GM23338 (cell line): Measurements from ENCODE around the gene RCBTB2. TPM values are rescaled to one million over a fixed set of nuclear protein-coding genes. Genes with fewer than 3 reads are reported as not detected.

ENCODE experiments used
- ATAC-seq: fragments of 200-7000 bp; cut with Tn5 transposase; 3 replicates; pipeline ENCODE4 v1.9.1; 2020
- DNase-seq: peaks from one replicate; pipeline ENCODE4 v3.0.0-alpha.2; 2015; ENCODE audit warnings: low spot score
- H2AFZ ChIP-seq: fragments of 200-600 bp; sonication (generic); 2 replicates; pipeline ENCODE4 v1.8.0; 2016; ENCODE audit warnings: antibody characterized with exemption, mild to moderate bottlenecking, moderate library complexity
- H3F3A ChIP-seq: fragments of 200-600 bp; sonication (generic); replicated peaks from 2 replicates; pipeline ENCODE4 v1.8.0; 2017; ENCODE audit warnings: antibody characterized with exemption, mixed run types, low read depth
- H3K27ac ChIP-seq: fragments of 200-600 bp; sonication (generic); 2 replicates; pipeline ENCODE4 v1.6.1; 2016; ENCODE audit warnings: low read depth
- H3K27me3 ChIP-seq: fragments of 200-600 bp; sonication (generic); 2 replicates; pipeline ENCODE4 v1.8.0; 2016; ENCODE audit warnings: mild to moderate bottlenecking, mixed run types, moderate library complexity; ENCODE audit not compliant: insufficient read depth
- H3K36me3 ChIP-seq: fragments of 200-600 bp; sonication (generic); 2 replicates; pipeline ENCODE4 v1.8.0; 2016; ENCODE audit warnings: mild to moderate bottlenecking; ENCODE audit not compliant: insufficient read depth
- H3K4me1 ChIP-seq: fragments of 200-600 bp; sonication (generic); 2 replicates; pipeline ENCODE4 v1.8.0; 2016; ENCODE audit warnings: mild to moderate bottlenecking, moderate library complexity; ENCODE audit not compliant: insufficient read depth
- H3K4me2 ChIP-seq: fragments of 200-600 bp; sonication (generic); 2 replicates; pipeline ENCODE4 v1.7.1; 2017; ENCODE audit warnings: mixed run types
- H3K4me3 ChIP-seq: fragments of 200-600 bp; sonication (generic); 2 replicates; pipeline ENCODE4 v1.6.1; 2016; ENCODE audit warnings: mixed run types
- H3K79me2 ChIP-seq: fragments of 200-600 bp; sonication (generic); replicated peaks from 2 replicates; pipeline ENCODE4 v1.8.0; 2017; ENCODE audit warnings: mild to moderate bottlenecking; ENCODE audit not compliant: insufficient read depth
- H3K9me2 ChIP-seq: fragments of 200-600 bp; sonication (generic); 2 replicates; pipeline ENCODE4 v1.8.0; 2017; ENCODE audit not compliant: insufficient read depth
- H4K20me1 ChIP-seq: fragments of 200-600 bp; sonication (generic); replicated peaks from 2 replicates; pipeline ENCODE4 v1.8.0; 2017; ENCODE audit warnings: mild to moderate bottlenecking; ENCODE audit not compliant: insufficient read depth
- H3K27ac Mint-ChIP-seq: 2 replicates; pipeline ENCODE4 v1.8.0; 2020; ENCODE audit warnings: inconsistent platforms, mild to moderate bottlenecking, moderate library complexity, mixed read lengths
- H3K27me3 Mint-ChIP-seq: 3 replicates; pipeline ENCODE4 v1.8.0; 2022; ENCODE audit warnings: low read depth, mild to moderate bottlenecking, moderate library complexity, mixed read lengths, inconsistent platforms; ENCODE audit not compliant: insufficient read depth, poor library complexity
- H3K36me3 Mint-ChIP-seq: 3 replicates; pipeline ENCODE4 v1.8.0; 2021; ENCODE audit warnings: low read depth, mild to moderate bottlenecking, inconsistent platforms, moderate library complexity, mixed read lengths
- H3K4me1 Mint-ChIP-seq: 3 replicates; pipeline ENCODE4 v1.8.0; 2020; ENCODE audit warnings: mild to moderate bottlenecking, inconsistent platforms, mixed read lengths
- H3K4me3 Mint-ChIP-seq: 3 replicates; pipeline ENCODE4 v1.8.0; 2021; ENCODE audit warnings: moderate library complexity, mild to moderate bottlenecking, inconsistent platforms, mixed read lengths
- H3K9me3 Mint-ChIP-seq: 3 replicates; pipeline ENCODE4 v1.8.0; 2020; ENCODE audit warnings: moderate library complexity, mild to moderate bottlenecking, inconsistent platforms, mixed read lengths
- CREB1 ChIP-seq: fragments of 250-450 bp; sonication (Bioruptor Pico); IDR thresholded peaks from 2 replicates; pipeline ENCODE4 v1.5.0; 2020; ENCODE audit warnings: low read depth, mild to moderate bottlenecking, moderate library complexity
- EZH2 ChIP-seq: fragments of 200-600 bp; sonication (generic); IDR thresholded peaks from one replicate; pipeline ENCODE4 v1.8.0; 2017; ENCODE audit warnings: antibody characterized with exemption, mild to moderate bottlenecking, low read depth; ENCODE audit not compliant: unreplicated experiment
- EZH2phosphoT487 ChIP-seq: fragments of 200-600 bp; sonication (generic); IDR thresholded peaks from one replicate; pipeline ENCODE4 v1.8.1; 2018; ENCODE audit warnings: antibody characterized with exemption; ENCODE audit not compliant: unreplicated experiment
- JUNB ChIP-seq: IDR thresholded peaks from one replicate; pipeline ENCODE4 v1.6.1; 2016; ENCODE audit warnings: antibody characterized with exemption; ENCODE audit not compliant: unreplicated experiment
- NANOG ChIP-seq: IDR thresholded peaks from 2 replicates; pipeline ENCODE4 v1.6.1; 2016; ENCODE audit warnings: antibody characterized with exemption, borderline replicate concordance
- POLR2AphosphoS5 ChIP-seq: IDR thresholded peaks from 2 replicates; pipeline ENCODE4 v1.6.1; 2016; ENCODE audit warnings: antibody characterized with exemption, low read depth
- STAT1 ChIP-seq: IDR thresholded peaks from one replicate; pipeline ENCODE4 v1.6.1; 2016; ENCODE audit warnings: antibody characterized with exemption; ENCODE audit not compliant: unreplicated experiment
- ZNF114 ChIP-seq: fragments of 250-450 bp; sonication (Bioruptor Pico); IDR thresholded peaks from 2 replicates; pipeline ENCODE4 v1.5.0; 2020; ENCODE audit warnings: mild to moderate bottlenecking, moderate library complexity
- ZNF331 ChIP-seq: fragments of 250-450 bp; sonication (Bioruptor Pico); IDR thresholded peaks from 2 replicates; pipeline ENCODE4 v1.5.0; 2020; ENCODE audit warnings: low read depth, mild to moderate bottlenecking, moderate library complexity
- polyA plus RNA-seq: library from polyadenylated mRNA; unstranded; fragments of >200 nt; fragmentation: Nextera tagmentation; extraction: Ambion mirVana; gene quantifications from 2 replicates; pipeline ENCODE4 v1.2.1, GENCODE V29; 2016
- total RNA-seq: library from RNA; depleted of rRNA; stranded (reverse); fragments of >200 nt; shearing (Covaris generic); gene quantifications from 2 replicates; pipeline ENCODE4 v1.2.3, GENCODE V29; 2014
- TF ChIP-seq, protein P1 (sequence below), 2 experiments: fragments of 200-600 bp in 1 of 2; sonication (generic) in 1 of 2; conservative IDR thresholded peaks; 2 replicates each; pipeline versions ENCODE4 v1.5.1 to v1.6.1; 2016 to 2017; ENCODE audit warnings: antibody characterized with exemption in 2 of 2, low read depth in 2 of 2, mild to moderate bottlenecking in 2 of 2, moderate library complexity in 1 of 2
- TF ChIP-seq, protein P2 (sequence below): fragments of 250-450 bp; sonication (Bioruptor Pico); IDR thresholded peaks from 2 replicates; pipeline ENCODE4 v1.5.0; 2020; ENCODE audit warnings: mild to moderate bottlenecking, moderate library complexity
- TF ChIP-seq, protein P3 (sequence below): IDR thresholded peaks from one replicate; pipeline ENCODE4 v1.6.1; 2018; ENCODE audit warnings: antibody characterized with exemption; ENCODE audit not compliant: unreplicated experiment
- TF ChIP-seq, protein P4 (sequence below): IDR thresholded peaks from 2 replicates; pipeline ENCODE4 v1.6.1; 2016; ENCODE audit warnings: antibody characterized with exemption

Gene RCBTB2
- total and polyA plus RNA-seq, 2 experiments from 2014 or later, result 8.1 to 20.8 TPM

DNA sequence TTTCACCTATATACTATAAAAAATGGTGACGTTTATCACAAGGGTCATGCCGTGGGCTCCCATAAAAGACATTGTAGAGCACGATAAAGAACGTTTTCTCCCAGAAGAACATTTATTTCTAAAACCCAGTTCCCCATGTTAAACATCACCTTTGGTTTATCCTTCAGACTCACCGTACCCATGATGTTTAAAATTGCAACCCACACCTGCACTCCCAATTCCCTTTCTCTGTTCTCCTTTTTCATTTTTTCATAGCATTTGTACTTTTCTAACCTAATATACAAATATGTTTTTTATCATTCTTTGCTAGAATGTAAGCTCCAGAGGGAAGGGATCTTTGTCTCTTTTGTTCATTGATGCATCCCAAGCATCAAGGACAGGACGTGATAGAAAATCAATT, 2.0 kb downstream of the RCBTB2 start:
- peaks cover 3% of the 10 kb centered on the region; the same call in 1 of the 3 replicates for H3K9me3 Mint-ChIP-seq
- H3K4me1 Mint-ChIP-seq, result peaks cover 13% of the 10 kb centered on the region
- no peaks in the 10 kb centered on the region for H3K36me3 ChIP-seq
- H3K79me2 ChIP-seq, result peaks cover 45% of the 10 kb centered on the region
- no peak overlapping the region for H3K4me2 ChIP-seq
- H3K9me2 ChIP-seq, result 0 out of 2 replicates have a peak, but pooled peaks cover 6% of the 10 kb centered on the region
- peaks cover 11% of the 10 kb centered on the region for H3K4me1 ChIP-seq
- no peak overlapping the region for H3K27ac Mint-ChIP-seq
- H3K4me3 ChIP-seq, result no peak overlapping the region
- 0 out of 2 replicates have a peak, but pooled peaks cover 3% of the 10 kb centered on the region for H3F3A ChIP-seq
- ATAC-seq, result no peak
- DNase-seq, result no peak
- H2AFZ ChIP-seq, result no peak overlapping the region
- H4K20me1 ChIP-seq, result no peaks in the 10 kb centered on the region
- no peak for TF ChIP-seq ZNF114 (CRISPR knock-in tag)
- TF ChIP-seq EZH2phosphoT487, result no peak
- TF ChIP-seq, protein P1, sequence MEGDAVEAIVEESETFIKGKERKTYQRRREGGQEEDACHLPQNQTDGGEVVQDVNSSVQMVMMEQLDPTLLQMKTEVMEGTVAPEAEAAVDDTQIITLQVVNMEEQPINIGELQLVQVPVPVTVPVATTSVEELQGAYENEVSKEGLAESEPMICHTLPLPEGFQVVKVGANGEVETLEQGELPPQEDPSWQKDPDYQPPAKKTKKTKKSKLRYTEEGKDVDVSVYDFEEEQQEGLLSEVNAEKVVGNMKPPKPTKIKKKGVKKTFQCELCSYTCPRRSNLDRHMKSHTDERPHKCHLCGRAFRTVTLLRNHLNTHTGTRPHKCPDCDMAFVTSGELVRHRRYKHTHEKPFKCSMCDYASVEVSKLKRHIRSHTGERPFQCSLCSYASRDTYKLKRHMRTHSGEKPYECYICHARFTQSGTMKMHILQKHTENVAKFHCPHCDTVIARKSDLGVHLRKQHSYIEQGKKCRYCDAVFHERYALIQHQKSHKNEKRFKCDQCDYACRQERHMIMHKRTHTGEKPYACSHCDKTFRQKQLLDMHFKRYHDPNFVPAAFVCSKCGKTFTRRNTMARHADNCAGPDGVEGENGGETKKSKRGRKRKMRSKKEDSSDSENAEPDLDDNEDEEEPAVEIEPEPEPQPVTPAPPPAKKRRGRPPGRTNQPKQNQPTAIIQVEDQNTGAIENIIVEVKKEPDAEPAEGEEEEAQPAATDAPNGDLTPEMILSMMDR (conservative IDR thresholded peaks at IDR 0.05; ENCODE audit: low read depth in 2 of 2), result no peak
- no peak for TF ChIP-seq POLR2AphosphoS5
- no peak for TF ChIP-seq JUNB
- TF ChIP-seq, protein P2, sequence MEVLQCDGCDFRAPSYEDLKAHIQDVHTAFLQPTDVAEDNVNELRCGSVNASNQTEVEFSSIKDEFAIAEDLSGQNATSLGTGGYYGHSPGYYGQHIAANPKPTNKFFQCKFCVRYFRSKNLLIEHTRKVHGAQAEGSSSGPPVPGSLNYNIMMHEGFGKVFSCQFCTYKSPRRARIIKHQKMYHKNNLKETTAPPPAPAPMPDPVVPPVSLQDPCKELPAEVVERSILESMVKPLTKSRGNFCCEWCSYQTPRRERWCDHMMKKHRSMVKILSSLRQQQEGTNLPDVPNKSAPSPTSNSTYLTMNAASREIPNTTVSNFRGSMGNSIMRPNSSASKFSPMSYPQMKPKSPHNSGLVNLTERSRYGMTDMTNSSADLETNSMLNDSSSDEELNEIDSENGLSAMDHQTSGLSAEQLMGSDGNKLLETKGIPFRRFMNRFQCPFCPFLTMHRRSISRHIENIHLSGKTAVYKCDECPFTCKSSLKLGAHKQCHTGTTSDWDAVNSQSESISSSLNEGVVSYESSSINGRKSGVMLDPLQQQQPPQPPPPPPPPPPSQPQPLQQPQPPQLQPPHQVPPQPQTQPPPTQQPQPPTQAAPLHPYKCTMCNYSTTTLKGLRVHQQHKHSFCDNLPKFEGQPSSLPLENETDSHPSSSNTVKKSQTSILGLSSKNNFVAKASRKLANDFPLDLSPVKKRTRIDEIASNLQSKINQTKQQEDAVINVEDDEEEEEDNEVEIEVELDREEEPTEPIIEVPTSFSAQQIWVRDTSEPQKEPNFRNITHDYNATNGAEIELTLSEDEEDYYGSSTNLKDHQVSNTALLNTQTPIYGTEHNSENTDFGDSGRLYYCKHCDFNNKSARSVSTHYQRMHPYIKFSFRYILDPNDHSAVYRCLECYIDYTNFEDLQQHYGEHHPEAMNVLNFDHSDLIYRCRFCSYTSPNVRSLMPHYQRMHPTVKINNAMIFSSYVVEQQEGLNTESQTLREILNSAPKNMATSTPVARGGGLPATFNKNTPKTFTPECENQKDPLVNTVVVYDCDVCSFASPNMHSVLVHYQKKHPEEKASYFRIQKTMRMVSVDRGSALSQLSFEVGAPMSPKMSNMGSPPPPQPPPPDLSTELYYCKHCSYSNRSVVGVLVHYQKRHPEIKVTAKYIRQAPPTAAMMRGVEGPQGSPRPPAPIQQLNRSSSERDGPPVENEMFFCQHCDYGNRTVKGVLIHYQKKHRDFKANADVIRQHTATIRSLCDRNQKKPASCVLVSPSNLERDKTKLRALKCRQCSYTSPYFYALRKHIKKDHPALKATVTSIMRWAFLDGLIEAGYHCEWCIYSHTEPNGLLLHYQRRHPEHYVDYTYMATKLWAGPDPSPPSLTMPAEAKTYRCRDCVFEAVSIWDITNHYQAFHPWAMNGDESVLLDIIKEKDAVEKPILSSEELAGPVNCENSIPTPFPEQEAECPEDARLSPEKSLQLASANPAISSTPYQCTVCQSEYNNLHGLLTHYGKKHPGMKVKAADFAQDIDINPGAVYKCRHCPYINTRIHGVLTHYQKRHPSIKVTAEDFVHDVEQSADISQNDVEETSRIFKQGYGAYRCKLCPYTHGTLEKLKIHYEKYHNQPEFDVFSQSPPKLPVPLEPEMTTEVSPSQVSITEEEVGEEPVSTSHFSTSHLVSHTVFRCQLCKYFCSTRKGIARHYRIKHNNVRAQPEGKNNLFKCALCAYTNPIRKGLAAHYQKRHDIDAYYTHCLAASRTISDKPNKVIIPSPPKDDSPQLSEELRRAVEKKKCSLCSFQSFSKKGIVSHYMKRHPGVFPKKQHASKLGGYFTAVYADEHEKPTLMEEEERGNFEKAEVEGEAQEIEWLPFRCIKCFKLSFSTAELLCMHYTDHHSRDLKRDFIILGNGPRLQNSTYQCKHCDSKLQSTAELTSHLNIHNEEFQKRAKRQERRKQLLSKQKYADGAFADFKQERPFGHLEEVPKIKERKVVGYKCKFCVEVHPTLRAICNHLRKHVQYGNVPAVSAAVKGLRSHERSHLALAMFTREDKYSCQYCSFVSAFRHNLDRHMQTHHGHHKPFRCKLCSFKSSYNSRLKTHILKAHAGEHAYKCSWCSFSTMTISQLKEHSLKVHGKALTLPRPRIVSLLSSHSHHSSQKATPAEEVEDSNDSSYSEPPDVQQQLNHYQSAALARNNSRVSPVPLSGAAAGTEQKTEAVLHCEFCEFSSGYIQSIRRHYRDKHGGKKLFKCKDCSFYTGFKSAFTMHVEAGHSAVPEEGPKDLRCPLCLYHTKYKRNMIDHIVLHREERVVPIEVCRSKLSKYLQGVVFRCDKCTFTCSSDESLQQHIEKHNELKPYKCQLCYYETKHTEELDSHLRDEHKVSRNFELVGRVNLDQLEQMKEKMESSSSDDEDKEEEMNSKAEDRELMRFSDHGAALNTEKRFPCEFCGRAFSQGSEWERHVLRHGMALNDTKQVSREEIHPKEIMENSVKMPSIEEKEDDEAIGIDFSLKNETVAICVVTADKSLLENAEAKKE, result no peak
- no peak for TF ChIP-seq NANOG
- no peak for TF ChIP-seq EZH2
- TF ChIP-seq, protein P3, sequence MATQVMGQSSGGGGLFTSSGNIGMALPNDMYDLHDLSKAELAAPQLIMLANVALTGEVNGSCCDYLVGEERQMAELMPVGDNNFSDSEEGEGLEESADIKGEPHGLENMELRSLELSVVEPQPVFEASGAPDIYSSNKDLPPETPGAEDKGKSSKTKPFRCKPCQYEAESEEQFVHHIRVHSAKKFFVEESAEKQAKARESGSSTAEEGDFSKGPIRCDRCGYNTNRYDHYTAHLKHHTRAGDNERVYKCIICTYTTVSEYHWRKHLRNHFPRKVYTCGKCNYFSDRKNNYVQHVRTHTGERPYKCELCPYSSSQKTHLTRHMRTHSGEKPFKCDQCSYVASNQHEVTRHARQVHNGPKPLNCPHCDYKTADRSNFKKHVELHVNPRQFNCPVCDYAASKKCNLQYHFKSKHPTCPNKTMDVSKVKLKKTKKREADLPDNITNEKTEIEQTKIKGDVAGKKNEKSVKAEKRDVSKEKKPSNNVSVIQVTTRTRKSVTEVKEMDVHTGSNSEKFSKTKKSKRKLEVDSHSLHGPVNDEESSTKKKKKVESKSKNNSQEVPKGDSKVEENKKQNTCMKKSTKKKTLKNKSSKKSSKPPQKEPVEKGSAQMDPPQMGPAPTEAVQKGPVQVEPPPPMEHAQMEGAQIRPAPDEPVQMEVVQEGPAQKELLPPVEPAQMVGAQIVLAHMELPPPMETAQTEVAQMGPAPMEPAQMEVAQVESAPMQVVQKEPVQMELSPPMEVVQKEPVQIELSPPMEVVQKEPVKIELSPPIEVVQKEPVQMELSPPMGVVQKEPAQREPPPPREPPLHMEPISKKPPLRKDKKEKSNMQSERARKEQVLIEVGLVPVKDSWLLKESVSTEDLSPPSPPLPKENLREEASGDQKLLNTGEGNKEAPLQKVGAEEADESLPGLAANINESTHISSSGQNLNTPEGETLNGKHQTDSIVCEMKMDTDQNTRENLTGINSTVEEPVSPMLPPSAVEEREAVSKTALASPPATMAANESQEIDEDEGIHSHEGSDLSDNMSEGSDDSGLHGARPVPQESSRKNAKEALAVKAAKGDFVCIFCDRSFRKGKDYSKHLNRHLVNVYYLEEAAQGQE, result no peak
- no peak for TF ChIP-seq CREB1 (CRISPR knock-in tag)
- TF ChIP-seq, protein P4, sequence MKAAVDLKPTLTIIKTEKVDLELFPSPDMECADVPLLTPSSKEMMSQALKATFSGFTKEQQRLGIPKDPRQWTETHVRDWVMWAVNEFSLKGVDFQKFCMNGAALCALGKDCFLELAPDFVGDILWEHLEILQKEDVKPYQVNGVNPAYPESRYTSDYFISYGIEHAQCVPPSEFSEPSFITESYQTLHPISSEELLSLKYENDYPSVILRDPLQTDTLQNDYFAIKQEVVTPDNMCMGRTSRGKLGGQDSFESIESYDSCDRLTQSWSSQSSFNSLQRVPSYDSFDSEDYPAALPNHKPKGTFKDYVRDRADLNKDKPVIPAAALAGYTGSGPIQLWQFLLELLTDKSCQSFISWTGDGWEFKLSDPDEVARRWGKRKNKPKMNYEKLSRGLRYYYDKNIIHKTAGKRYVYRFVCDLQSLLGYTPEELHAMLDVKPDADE, result no peak
- TF ChIP-seq ZNF331 (CRISPR knock-in tag), result no peak
- TF ChIP-seq STAT1, result no peak
- no peak overlapping the region for H3K27ac ChIP-seq
- peaks cover 6% of the 10 kb centered on the region for H3K27me3 Mint-ChIP-seq
- H3K27me3 ChIP-seq, result no peaks in the 10 kb centered on the region
- H3K4me3 Mint-ChIP-seq, result no peak overlapping the region; the same call in 2 of the 3 replicates
- H3K36me3 Mint-ChIP-seq, result no peaks in the 10 kb centered on the region
